ENCODE results near the gene TEX48. TPM values are rescaled to one million over a fixed set of nuclear protein-coding genes. Genes with fewer than 3 reads are reported as not detected.

Gene TEX48
- total RNA-seq, 1 experiment from 2014 or later: not detected

DNA sequence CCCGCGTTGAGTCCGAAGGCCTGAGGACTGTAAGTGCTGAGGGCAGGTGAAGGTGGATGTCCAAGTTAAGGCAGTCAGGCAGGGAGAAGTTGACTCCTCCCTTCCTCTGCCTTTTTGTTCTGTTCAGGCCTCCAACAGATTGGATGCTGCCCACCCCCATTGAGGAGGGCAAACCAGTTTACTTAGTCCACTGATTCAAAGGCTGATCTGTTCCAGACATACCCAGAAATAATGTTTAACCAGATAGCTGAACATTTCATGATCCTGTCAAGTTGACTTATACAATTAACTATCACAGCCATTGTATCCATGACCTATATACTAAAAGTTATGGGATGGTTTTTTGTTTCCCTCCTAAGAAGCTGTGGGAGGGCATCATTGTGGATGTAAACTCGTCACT is 8.3 kb upstream of the TEX48 start:
- Mint-ChIP-seq H3K9me3 (ENCODE audit: unreplicated experiment) (no peaks in the 10 kb centered on the region), H3K27ac (ENCODE audit: unreplicated experiment) (no peak overlapping the region), H3K4me3 (ENCODE audit: unreplicated experiment) (no peak overlapping the region), H3K4me1 (ENCODE audit: low read depth, unreplicated experiment) (no peaks in the 10 kb centered on the region), H3K36me3 (ENCODE audit: insufficient read depth, unreplicated experiment) (no peaks in the 10 kb centered on the region), H3K27me3 (ENCODE audit: insufficient read depth, unreplicated experiment) (peaks cover 11% of the 10 kb centered on the region)
- DNase-seq: no peak
- H3K27me3 ChIP-seq (replicated peaks; ENCODE audit: control insufficient read depth, insufficient read depth, low read length): no peaks in the 10 kb centered on the region
- TF ChIP-seq, protein P1, sequence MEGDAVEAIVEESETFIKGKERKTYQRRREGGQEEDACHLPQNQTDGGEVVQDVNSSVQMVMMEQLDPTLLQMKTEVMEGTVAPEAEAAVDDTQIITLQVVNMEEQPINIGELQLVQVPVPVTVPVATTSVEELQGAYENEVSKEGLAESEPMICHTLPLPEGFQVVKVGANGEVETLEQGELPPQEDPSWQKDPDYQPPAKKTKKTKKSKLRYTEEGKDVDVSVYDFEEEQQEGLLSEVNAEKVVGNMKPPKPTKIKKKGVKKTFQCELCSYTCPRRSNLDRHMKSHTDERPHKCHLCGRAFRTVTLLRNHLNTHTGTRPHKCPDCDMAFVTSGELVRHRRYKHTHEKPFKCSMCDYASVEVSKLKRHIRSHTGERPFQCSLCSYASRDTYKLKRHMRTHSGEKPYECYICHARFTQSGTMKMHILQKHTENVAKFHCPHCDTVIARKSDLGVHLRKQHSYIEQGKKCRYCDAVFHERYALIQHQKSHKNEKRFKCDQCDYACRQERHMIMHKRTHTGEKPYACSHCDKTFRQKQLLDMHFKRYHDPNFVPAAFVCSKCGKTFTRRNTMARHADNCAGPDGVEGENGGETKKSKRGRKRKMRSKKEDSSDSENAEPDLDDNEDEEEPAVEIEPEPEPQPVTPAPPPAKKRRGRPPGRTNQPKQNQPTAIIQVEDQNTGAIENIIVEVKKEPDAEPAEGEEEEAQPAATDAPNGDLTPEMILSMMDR (IDR thresholded peaks at IDR 0.05; ENCODE audit: insufficient read depth in 1 of 2, low read depth in 1 of 2, low read length in 1 of 2, severe bottlenecking in 1 of 2, unreplicated experiment in 1 of 2): no peak
- intact Hi-C loops (cut with micrococcal nuclease; ENCODE audit: unreplicated experiment): no loop called here
- no peak overlapping the region for H3K4me3 ChIP-seq (ENCODE audit: low read depth, low read length)
- CTCF ChIA-PET: interaction anchor here (0.6 kb wide), 1 partner anchor 278 kb away, joined by 3 read pairs; no protein-coding TSS in a partner anchor
- POLR2A ChIA-PET: no interaction called here
- no TSS peak for BruUV-seq (replicated peaks)
- no peaks in the 10 kb centered on the region for H3K36me3 ChIP-seq (ENCODE audit: control insufficient read depth, insufficient read depth, low read length)
- no peaks in the 10 kb centered on the region for H3K9me3 ChIP-seq
- H3K4me1 ChIP-seq: no peaks in the 10 kb centered on the region

DNA sequence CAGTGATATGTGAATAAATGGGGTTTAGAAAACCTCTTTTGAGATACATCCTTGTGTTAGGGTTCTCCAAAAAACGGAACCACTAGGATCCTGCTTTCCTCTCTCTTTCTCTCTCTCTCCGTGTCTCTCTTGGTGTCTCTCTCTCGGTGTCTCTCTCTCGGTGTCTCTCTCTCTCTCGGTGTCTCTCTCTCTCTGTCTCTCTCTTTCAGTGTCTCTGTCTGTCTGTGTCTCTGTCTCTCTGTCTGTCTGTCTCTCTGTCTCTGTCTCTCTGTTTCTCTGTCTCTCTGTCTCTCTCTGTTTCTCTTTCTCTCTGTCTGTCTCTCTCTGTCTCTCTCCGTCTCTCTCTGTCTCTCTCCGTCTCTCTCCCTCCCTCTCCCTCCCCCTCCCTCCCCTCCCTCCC is 7.8 kb upstream of the TEX48 start:
- Histone ChIP-seq H3K4me1 (no peaks in the 10 kb centered on the region), H3K4me3 (ENCODE audit: low read depth, low read length) (no peak overlapping the region), H3K27me3 (replicated peaks; ENCODE audit: control insufficient read depth, insufficient read depth, low read length) (no peaks in the 10 kb centered on the region), H3K9me3 (no peaks in the 10 kb centered on the region), H3K36me3 (ENCODE audit: control insufficient read depth, insufficient read depth, low read length) (no peaks in the 10 kb centered on the region)
- no peaks in the 10 kb centered on the region for H3K36me3 Mint-ChIP-seq (ENCODE audit: insufficient read depth, unreplicated experiment)
- CTCF ChIA-PET: interaction anchor here (0.6 kb wide), 1 partner anchor 278 kb away, joined by 3 read pairs; no protein-coding TSS in a partner anchor
- H3K27ac Mint-ChIP-seq (ENCODE audit: unreplicated experiment): no peak overlapping the region
- H3K27me3 Mint-ChIP-seq (ENCODE audit: insufficient read depth, unreplicated experiment): peaks cover 11% of the 10 kb centered on the region
- H3K4me3 Mint-ChIP-seq (ENCODE audit: unreplicated experiment): no peak overlapping the region
- no peak for DNase-seq
- no peaks in the 10 kb centered on the region for H3K4me1 Mint-ChIP-seq (ENCODE audit: low read depth, unreplicated experiment)
- BruUV-seq (replicated peaks): no TSS peak
- no peaks in the 10 kb centered on the region for H3K9me3 Mint-ChIP-seq (ENCODE audit: unreplicated experiment)
- TF ChIP-seq, protein P1 (IDR thresholded peaks at IDR 0.05; ENCODE audit: insufficient read depth in 1 of 2, low read depth in 1 of 2, low read length in 1 of 2, severe bottlenecking in 1 of 2, unreplicated experiment in 1 of 2): no peak
- intact Hi-C loops (cut with micrococcal nuclease; ENCODE audit: unreplicated experiment): no loop called here
- POLR2A ChIA-PET: no interaction called here

DNA sequence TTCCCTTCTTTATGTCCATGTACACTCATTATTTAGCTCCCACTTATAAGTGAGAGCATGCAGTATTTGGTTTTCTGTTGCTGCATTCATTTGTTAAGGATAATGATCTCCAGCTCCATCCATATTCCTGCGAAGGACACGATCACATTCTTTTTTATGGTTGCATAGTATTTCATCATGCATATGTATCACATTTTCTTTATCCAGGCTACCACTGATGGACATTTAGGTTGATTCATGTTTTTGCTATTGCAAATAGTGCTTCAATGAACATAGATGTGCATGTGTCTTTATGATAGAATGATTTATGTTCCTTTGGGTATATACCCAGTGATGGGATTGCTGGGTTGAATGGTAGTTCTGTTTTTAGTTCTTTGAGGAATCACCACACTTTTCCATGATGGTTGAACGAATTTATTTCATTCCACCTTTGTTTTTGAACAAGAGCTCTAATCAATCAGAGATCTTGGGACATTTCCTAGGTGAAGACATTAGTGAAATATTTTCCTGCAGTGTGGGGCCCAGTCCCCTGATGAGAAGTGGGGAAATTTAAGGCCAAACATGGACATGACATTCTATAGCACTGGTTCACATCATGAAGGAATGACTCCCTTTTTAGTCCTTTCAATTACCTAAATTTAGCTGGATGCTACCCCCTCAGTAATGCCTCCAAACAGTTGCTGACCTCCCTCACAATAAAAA is 7.1 kb upstream of the TEX48 start:
- Histone ChIP-seq H3K27me3 (replicated peaks; ENCODE audit: control insufficient read depth, insufficient read depth, low read length) (no peaks in the 10 kb centered on the region), H3K9me3 (no peaks in the 10 kb centered on the region), H3K4me1 (no peaks in the 10 kb centered on the region), H3K36me3 (ENCODE audit: control insufficient read depth, insufficient read depth, low read length) (no peaks in the 10 kb centered on the region), H3K4me3 (ENCODE audit: low read depth, low read length) (no peak overlapping the region)
- ChIA-PET CTCF (no interaction called here), POLR2A (no interaction called here)
- BruUV-seq (replicated peaks): no TSS peak
- Mint-ChIP-seq H3K9me3 (ENCODE audit: unreplicated experiment) (no peaks in the 10 kb centered on the region), H3K27me3 (ENCODE audit: insufficient read depth, unreplicated experiment) (peaks cover 11% of the 10 kb centered on the region), H3K36me3 (ENCODE audit: insufficient read depth, unreplicated experiment) (no peaks in the 10 kb centered on the region), H3K4me1 (ENCODE audit: low read depth, unreplicated experiment) (no peaks in the 10 kb centered on the region), H3K27ac (ENCODE audit: unreplicated experiment) (no peak overlapping the region), H3K4me3 (ENCODE audit: unreplicated experiment) (no peak overlapping the region)
- DNase-seq: no peak
- TF ChIP-seq, protein P1 (IDR thresholded peaks at IDR 0.05; ENCODE audit: insufficient read depth in 1 of 2, low read depth in 1 of 2, low read length in 1 of 2, severe bottlenecking in 1 of 2, unreplicated experiment in 1 of 2): no peak
- intact Hi-C loops (cut with micrococcal nuclease; ENCODE audit: unreplicated experiment): no loop called here

Data from Caco-2 (cell line).